Pancreas (tissue), 10 donors: ENCODE measurements around the gene DYRK1A. TPM values are rescaled to one million over a fixed set of nuclear protein-coding genes. Genes with fewer than 3 reads are reported as not detected.
"Not testable (repeated sequence)": the region's sequence is repeated elsewhere in the genome, so short reads cannot be mapped to it uniquely, and the experiment has no call there.

ENCODE experiments used
- ATAC-seq, 4 donors: fragments of 200-7000 bp; cut with Tn5 transposase; one replicate each; pipeline versions ENCODE4 v1.8.0 to v1.9.1; 2020; ENCODE audit warnings: mild to moderate bottlenecking in 4 of 4, moderate library complexity in 4 of 4
- DNase-seq, 6 donors: peaks; one replicate each; pipeline ENCODE4 v3.0.0-alpha.2; 2020
- FAIRE-seq: peaks from 2 replicates; lab custom pipeline; 2012; peaks lifted over from hg19 to GRCh38; lab: Jason Lieb, UNC
- H3K27ac ChIP-seq, 4 donors: fragments of 200-600 bp; sonication (generic); 1 replicate in 3 of 4; 2 replicates in 1 of 4; pipeline versions ENCODE4 v1.5.0 to v1.8.0; 2020
- H3K27me3 ChIP-seq, 4 donors: fragments of 200-600 bp; one replicate each; pipeline ENCODE4 v1.8.0; 2021
- H3K36me3 ChIP-seq, 3 donors: fragments of 200-600 bp; sonication (generic) in 1 of 3; one replicate each; pipeline versions ENCODE4 v1.5.0 to v1.8.0; 2020 to 2021
- H3K4me1 ChIP-seq, 3 donors: fragments of 200-600 bp; one replicate each; pipeline ENCODE4 v1.8.0; 2021
- H3K4me3 ChIP-seq, 4 donors: fragments of 200-600 bp; sonication (generic) in 2 of 4; one replicate each; pipeline versions ENCODE4 v1.5.0 to v1.8.0; 2020 to 2021
- H3K9me3 ChIP-seq, 4 donors: fragments of 200-600 bp; one replicate each; pipeline ENCODE4 v1.8.0; 2021
- CTCF ChIP-seq, 4 donors: fragments of 200-600 bp; sonication (generic) in 3 of 4; IDR thresholded peaks; one replicate each; pipeline versions ENCODE4 v1.5.0 to v1.8.0; 2021; ENCODE audit warnings: antibody characterized with exemption in 4 of 4
- WGBS, 2 donors: extraction: QIAGEN DNeasy Blood & Tissue Kit; methylation state at CpG; one replicate each; pipeline ENCODE4 v1.1.7; 2013; 5-methylcytosine and 5-hydroxymethylcytosine counted together
- intact Hi-C, 3 donors: fragments of 100-400 bp; cut with DNase I; formaldehyde crosslinking; loops; one replicate each; pipeline versions ENCODE4 v1.11.1 to v1.14.2; 2022
- polyA plus RNA-seq, 2 donors: library from polyadenylated mRNA; stranded (reverse); fragments of 200-250 nt; gene quantifications; one replicate each; pipeline ENCODE4 v1.2.3, GENCODE V29; 2013
- total RNA-seq, 6 donors: library from RNA; stranded (reverse); fragmentation: NEBNext Ultra II Directional in 4 of 6; extraction: Animal tissue kit (Norgen Biotek cat#: 25700) in 4 of 6; gene quantifications; one replicate each; pipeline versions ENCODE4 v1.2.1 to v1.2.4, GENCODE V29; 2021 to 2023
- donor health status: healthy with polysubstance abuse.
- donor health status: DM: no; HTN: no; CAD: no; lungs with moderate emphysema.
- donor health status: DM: no; HTN: no; CAD: no.
- donor health status: control.
- donor health status: control.
- donor health status: Bipolar disorder and iron deficiency.
- donor health status: DM: yes; HTN: yes; CAD: no.
- donor health status: DM: no; HTN: no; CAD: no.
- donor health status: DM: no; HTN: no; CAD: no.
- donor health status: DM: yes; HTN: yes; CAD: no.

The DYRK1A gene
- total and polyA plus RNA-seq, 8 donors = 10.4 to 37.9 (median 22.3) TPM

GRCh38 chr21:37520801-37521200 is 154.2 kb downstream of the DYRK1A start:
- FAIRE-seq (no peak), DNase-seq (no peak), ATAC-seq (no peak)
- intact Hi-C loops = no loop called here
- H3K4me1 ChIP-seq = no peaks in the 10 kb centered on the region
- no peaks in the 10 kb centered on the region for H3K9me3 ChIP-seq
- no peak for TF ChIP-seq CTCF (IDR thresholded peaks at IDR 0.05)
- 94% methylated on average over 11 of the region's 11 CpGs for WGBS, 2 donors
- H3K4me3 ChIP-seq = no peak overlapping the region
- no peaks in the 10 kb centered on the region for H3K36me3 ChIP-seq
- H3K27ac ChIP-seq = no peak overlapping the region
- H3K27me3 ChIP-seq = no peaks in the 10 kb centered on the region

- Histone ChIP-seq H3K9me3 (no peaks in the 10 kb centered on the region), H3K27me3 (no peaks in the 10 kb centered on the region), H3K4me1 (no peaks in the 10 kb centered on the region), H3K4me3 (no peak overlapping the region), H3K27ac (no peak overlapping the region), H3K36me3 (no peaks in the 10 kb centered on the region)
- DNase-seq (no peak), ATAC-seq (no peak), FAIRE-seq (no peak)
- no peak for TF ChIP-seq CTCF (IDR thresholded peaks at IDR 0.05)
- intact Hi-C loops = no loop called here
- 81 to 86% methylated on average over 7 of the region's 7 CpGs for WGBS, 2 donors
Measured at GRCh38 chr21:37521658-37522057, 155.1 kb downstream of the DYRK1A start.

- WGBS, 2 donors = 91% methylated on average over 10 of the region's 10 CpGs
- Histone ChIP-seq H3K27me3 (no peaks in the 10 kb centered on the region), H3K36me3 (no peaks in the 10 kb centered on the region), H3K9me3 (no peaks in the 10 kb centered on the region), H3K4me3 (no peak overlapping the region), H3K4me1 (no peaks in the 10 kb centered on the region), H3K27ac (no peak overlapping the region)
- TF ChIP-seq CTCF (IDR thresholded peaks at IDR 0.05) = no peak
- ATAC-seq (no peak), DNase-seq (no peak), FAIRE-seq (no peak)
- intact Hi-C loops = no loop called here
Measured at GRCh38 chr21:37522641-37523295, 156.2 kb downstream of the DYRK1A start.

GRCh38 chr21:37524944-37525343 is 158.4 kb downstream of the DYRK1A start:
- FAIRE-seq, H3K4me1 ChIP-seq, H3K36me3 ChIP-seq, ATAC-seq, intact Hi-C loops, H3K27ac ChIP-seq, H3K4me3 ChIP-seq, H3K27me3 ChIP-seq, H3K9me3 ChIP-seq, DNase-seq: not testable (repeated sequence)
- 85 to 89% methylated on average over 5 of the region's 5 CpGs for WGBS, 2 donors

- Histone ChIP-seq H3K27ac (no peak overlapping the region), H3K27me3 (no peaks in the 10 kb centered on the region), H3K4me3 (no peak overlapping the region), H3K9me3 (no peaks in the 10 kb centered on the region), H3K4me1 (no peaks in the 10 kb centered on the region), H3K36me3 (no peaks in the 10 kb centered on the region)
- FAIRE-seq = no peak
- no peak for ATAC-seq
- intact Hi-C loops = no loop called here
- WGBS, 2 donors = 95 to 99% methylated on average over 2 of the region's 2 CpGs
- TF ChIP-seq CTCF (IDR thresholded peaks at IDR 0.05) = no peak
- no peak for DNase-seq
Measured at GRCh38 chr21:37525810-37526209, 159.2 kb downstream of the DYRK1A start.
